ENCODE data around the gene NTM.

NTM gene

GRCh38 chr11:132147464-132147863, 777.0 kb downstream of the NTM start:
- DNase-seq (ENCODE audit: extremely low read depth in 1 of 2, low read depth in 1 of 2) = no peak

DNA sequence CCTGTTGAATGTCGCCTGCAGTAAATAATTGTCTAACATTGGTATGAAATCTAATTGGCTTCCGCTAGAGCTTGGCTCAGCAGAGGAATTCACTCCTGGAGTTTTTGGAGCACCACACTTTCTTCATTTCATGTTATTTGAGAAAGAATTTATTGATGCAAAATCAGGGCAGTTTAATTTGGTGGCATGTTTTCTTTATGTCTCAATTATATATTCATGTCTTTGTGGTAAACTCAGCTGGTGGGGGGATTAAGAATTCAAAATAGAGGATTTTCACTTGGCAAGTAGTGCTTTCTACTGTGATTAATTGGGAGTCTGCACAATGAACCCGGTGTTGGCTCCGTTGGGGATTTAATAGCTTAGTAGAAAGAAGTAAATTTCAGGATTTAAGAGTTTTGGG, 784.4 kb downstream of the NTM start:
- DNase-seq (ENCODE audit: extremely low read depth in 1 of 2, low read depth in 1 of 2) = no peak

DNA sequence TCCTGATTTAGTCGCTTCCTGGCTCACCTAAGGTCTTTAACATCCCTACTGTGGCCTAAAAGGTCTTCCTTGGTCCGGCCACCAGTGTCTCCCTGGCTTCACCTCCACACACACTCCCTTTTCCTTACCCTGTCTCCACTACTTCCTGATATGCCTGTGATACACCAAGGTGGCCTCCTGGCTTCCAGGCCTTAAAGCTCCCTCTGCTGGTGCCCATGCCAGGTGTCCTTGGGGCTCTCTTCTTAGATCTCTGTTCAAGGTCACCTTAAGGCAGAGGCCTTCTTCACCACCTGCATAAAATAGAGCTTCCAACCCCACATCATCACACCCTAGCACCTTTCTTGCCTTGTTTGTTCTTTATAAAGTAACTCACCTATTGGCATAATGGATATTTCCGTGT, 787.7 kb downstream of the NTM start:
- no peak for DNase-seq (ENCODE audit: extremely low read depth in 1 of 2, low read depth in 1 of 2)

DNA sequence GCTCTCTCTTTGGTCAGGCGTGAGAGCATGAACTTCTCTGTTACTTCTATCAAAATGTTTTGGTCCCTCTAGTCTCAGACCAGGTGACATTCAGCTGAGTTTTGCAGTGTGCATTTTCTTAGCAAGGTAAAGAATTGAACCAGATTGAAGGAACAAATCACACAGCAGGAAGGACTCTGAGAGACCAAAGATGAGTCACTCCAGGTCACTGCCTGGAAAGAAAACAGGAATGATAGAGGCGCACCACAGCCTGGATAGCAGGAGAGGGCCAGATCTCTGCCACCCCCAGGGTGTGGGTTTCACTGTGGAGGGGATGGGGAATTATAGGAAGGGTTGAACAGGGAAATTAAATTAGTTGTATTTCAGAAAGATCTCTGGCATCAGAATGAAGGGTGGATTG, 788.3 kb downstream of the NTM start:
- DNase-seq (ENCODE audit: extremely low read depth in 1 of 2, low read depth in 1 of 2) = no peak

- DNase-seq (ENCODE audit: extremely low read depth in 1 of 2, low read depth in 1 of 2) = no peak
Measured at GRCh38 chr11:132161403-132162078, 791.1 kb downstream of the NTM start.

GRCh38 chr11:132168344-132168981, 798.0 kb downstream of the NTM start:
- no peak for DNase-seq (ENCODE audit: extremely low read depth in 1 of 2, low read depth in 1 of 2)

DNA sequence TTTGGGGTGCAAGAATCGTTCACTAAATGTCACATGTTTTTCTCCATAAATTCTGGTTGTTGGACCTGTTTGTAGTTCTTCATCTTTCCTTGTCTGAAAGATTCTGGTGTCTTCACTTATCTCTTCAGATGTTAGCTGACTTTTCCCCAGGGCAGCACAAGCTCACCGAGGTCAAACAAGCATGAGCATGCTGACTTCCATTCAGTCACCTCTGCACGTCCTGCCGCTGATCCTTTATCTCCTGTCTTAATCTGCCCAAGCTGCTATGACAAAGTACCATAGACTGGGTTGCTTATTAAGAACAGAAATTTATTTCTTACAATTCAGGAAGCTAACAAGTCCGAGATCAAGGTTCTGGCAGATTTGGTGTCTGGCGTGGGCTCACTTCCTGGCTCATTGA, 800.6 kb downstream of the NTM start:
- DNase-seq (ENCODE audit: extremely low read depth in 1 of 2, low read depth in 1 of 2) = no peak

DNA sequence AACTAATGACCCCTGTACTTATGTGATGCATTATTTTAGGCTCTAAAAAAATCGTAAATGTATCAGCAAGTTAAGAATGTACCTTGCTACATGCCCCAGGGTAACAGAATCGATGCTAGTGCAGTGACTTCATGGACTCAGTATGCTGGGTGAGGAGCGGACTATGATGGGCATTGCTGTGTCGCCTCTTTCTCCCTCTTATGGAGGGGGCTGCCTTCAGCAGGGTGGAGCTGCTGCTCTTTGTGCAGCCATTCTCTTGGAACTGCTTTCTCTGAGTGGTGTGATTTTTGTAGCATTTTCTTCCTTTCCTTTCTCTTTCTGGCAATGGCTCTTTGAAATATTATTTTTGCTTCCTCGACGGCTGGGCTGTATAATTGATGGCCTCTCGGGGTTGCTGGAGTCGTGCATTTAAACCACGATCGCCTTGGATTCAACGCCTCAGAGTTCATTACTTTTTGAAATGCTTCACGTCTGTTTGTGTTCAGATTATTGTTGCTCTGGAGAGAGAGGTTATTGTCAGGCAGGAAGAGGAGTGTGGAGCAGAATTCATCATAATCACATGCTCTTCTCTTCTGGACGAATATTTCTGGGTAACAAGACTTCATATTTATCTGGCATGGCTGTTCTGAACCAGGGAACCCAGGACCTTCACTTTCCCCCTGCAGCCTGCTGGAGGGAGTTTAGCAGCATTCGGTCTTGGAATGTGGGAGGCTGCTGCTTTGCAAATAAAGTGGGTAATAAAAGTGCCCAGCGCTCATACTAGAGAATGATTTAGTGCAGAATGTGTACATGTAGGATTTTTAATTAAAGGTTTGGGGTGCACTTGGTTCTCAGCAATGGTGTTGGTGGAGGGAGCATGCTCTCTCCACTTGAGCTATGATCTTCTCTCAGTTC, 804.2 kb downstream of the NTM start:
- DNase-seq (ENCODE audit: extremely low read depth in 1 of 2, low read depth in 1 of 2) = no peak

DNA sequence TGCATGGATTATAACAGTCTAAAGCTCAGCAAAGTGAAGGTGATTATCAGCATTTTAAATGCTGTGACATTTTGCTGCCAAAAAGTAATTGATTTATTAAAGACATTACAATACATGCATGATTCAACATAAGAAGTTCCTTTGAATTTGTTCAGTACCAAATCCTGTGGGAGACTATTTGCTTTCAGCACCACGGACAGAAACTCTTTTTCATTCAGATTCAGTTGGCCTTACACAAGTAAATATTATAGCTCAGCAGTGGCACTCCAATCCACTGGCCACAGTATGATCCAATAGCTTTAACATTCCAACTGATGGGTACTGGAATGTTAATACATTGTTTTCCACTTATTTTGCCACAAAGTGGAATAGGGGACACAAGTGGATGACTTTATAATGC, 806.7 kb downstream of the NTM start:
- DNase-seq (ENCODE audit: extremely low read depth in 1 of 2, low read depth in 1 of 2) = no peak

GRCh38 chr11:132184079-132184478, 813.7 kb downstream of the NTM start:
- DNase-seq (ENCODE audit: extremely low read depth in 1 of 2, low read depth in 1 of 2) = no peak

DNA sequence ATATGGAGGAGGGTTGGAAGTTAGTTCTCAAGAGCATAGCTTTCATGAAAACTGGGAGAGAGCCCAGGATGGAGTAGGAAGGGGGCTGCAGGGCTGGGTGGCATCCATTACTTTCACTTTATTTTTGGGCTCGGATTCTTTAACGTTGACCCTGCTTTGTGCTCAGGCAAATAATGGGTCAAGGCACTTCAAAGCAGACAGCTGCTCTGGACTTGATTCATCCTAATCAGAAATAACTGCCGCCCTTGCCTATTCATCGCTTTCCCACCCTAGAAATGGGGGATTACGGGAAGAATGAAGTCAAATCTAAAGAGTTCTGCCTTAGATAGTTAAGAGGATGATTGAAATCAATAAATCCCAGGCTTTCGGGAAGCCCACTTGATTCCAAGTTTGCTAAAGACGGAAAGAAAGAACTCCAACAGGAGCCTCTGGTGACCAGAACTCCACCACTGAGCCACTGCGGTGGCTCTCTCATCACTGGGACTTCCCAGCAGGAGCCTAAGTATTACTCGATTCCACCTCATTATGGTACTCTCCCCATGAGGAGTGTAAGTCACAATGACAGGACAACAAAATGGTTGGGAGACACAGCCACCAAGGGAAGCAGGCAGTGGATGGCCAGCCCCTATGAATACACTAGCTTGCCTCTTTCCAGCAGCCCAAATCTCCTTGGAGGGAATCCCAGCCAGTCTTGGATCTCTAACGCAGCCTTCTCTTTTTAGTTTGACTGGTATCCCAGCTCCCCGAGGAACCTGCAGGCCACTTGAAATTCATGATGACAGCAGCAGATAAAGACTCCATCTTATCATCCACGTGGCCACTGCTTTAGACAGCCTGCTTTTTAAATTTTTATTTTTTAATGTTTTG, 815.5 kb downstream of the NTM start:
- DNase-seq (ENCODE audit: extremely low read depth in 1 of 2, low read depth in 1 of 2) = no peak

DNA sequence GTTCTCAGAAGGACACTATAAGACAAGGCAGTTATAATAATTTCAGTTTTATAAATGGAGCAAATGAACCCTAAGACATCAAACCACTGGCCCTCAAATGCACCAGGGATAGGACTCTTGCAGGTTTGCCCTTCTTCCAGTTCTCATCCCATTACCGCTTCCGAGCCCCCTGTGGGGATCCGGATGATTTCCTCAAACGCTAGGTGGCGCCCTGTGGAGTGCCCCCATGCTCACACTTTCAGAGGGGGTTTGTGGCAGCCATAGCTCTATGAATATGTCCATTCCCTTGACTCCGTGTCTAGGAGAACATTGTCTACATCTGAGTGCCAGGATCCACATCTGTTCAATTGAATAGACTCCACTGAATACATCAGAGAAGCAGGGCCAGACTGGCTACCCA, 816.3 kb downstream of the NTM start:
- no peak for DNase-seq (ENCODE audit: extremely low read depth in 1 of 2, low read depth in 1 of 2)

GRCh38 chr11:132187386-132187785, 817.0 kb downstream of the NTM start:
- no peak for DNase-seq (ENCODE audit: extremely low read depth in 1 of 2, low read depth in 1 of 2)

DNA sequence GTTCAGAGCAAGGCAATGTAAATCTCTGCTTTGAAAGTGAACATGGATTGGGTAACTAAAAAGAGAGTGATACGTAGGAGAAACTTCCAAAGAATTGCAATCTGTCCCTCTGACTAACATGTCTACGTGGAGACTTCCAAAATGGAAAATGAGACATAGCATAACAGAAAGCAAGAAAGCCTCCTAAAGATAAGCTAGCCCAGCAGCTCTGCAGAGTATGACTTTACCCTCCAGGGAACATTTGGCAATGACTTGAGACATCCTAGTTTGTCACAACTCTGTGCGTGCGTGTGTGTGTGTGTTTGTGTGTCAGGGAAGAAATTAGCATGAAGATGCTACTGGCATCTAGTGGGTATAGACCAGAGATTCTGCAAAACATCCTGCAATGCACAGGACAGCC, 817.4 kb downstream of the NTM start:
- no peak for DNase-seq (ENCODE audit: extremely low read depth in 1 of 2, low read depth in 1 of 2)

- DNase-seq (ENCODE audit: extremely low read depth in 1 of 2, low read depth in 1 of 2) = no peak
Measured at GRCh38 chr11:132196928-132197327, 826.5 kb downstream of the NTM start.

DNA sequence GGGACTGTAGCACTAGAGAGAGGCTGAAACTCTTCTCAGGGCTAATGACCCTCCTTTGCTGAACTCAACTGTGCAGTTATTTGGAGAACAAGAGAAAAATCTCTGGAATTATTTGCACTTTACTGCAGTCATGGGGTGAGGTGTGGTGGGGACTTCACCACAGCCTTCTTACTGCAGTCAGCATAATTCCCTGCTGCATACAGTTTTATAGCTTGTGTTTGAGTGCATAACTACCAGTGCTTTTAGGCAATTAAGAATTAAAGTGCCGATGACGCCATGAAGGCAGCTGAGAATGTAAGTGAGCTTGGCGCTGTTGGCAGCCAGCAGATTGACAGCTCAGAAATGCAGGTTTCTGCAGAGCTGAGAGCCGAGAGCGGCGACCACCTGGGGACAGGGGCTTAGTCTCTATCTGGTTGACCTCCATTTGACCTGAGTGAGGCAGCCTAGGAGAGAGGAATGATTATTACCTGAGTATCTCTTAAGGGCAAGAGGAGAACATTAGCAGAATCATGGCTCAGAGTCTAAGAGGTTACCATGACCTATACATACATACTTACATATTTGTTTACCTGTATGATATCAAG, 830.0 kb downstream of the NTM start:
- DNase-seq (ENCODE audit: extremely low read depth in 1 of 2, low read depth in 1 of 2) = no peak

GRCh38 chr11:132202621-132203020, 832.2 kb downstream of the NTM start:
- no peak for DNase-seq (ENCODE audit: extremely low read depth in 1 of 2, low read depth in 1 of 2)

DNA sequence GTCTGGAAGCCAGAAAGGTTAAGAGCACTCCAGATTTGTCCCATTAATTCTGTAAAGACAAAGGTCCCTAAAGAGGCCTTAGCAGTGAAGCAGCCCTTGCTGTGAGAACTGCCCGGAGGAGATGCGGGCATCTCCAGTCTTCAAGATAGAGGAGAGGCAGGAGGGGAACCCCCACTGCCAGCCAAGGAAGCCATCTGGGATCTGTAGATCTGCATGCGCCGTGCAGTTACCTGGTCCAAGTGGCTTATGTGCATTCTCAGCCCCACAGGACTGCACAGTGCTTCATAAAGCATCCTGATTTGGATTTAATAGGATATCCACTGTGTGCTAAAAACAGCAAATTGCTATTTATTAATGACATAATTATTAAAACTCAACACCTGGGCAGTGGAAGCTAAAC, 834.6 kb downstream of the NTM start:
- DNase-seq (ENCODE audit: extremely low read depth in 1 of 2, low read depth in 1 of 2) = no peak

DNA sequence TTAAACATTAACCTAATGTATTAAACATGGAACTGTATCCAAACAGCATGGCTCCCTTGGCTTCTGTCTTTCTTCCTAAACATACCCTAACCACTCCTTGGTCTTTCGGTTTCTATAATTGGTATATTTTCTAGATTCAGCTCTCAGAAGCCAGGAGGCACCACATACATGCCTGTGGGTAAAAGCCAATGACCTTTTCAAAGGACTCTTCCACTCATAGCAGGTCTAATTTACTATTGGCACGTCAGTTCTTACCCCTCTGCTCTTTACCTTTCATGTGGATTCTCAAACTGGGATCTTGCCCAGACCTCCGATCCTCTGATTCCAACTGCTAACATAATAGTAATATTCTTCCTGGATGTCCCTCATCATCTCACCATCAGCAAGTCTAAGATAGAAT, 835.1 kb downstream of the NTM start:
- no peak for DNase-seq (ENCODE audit: extremely low read depth in 1 of 2, low read depth in 1 of 2)

GRCh38 chr11:132206993-132207392, 836.6 kb downstream of the NTM start:
- no peak for DNase-seq (ENCODE audit: extremely low read depth in 1 of 2, low read depth in 1 of 2)

Data from stimulated activated CD8-positive, alpha-beta memory T cell treated with anti-CD3 and anti-CD28 coated beads, Interleukin-7, amount 100 ng/mL, for 48 hours (primary cell).